SH-SY5Y (cell line): Measurements from ENCODE around the gene TNS3.

Experiments used
- GATA2 ChIP-seq: IDR thresholded peaks from 2 replicates; pipeline ENCODE4 v1.6.1; 2011; ENCODE audit warnings: mild to moderate bottlenecking, low read depth, low read length
- GATA3 ChIP-seq: IDR thresholded peaks from 2 replicates; pipeline ENCODE4 v1.6.1; 2011; ENCODE audit warnings: low read depth, mild to moderate bottlenecking, low read length, moderate library complexity

The TNS3 gene

GRCh38 chr7:47565640-47566250 lies 16.2 kb downstream of the TNS3 start:
- no peak for TF ChIP-seq GATA2
- no peak for TF ChIP-seq GATA3

GRCh38 chr7:47563521-47563920 lies 18.4 kb downstream of the TNS3 start:
- TF ChIP-seq GATA3 = no peak
- TF ChIP-seq GATA2 = no peak

GRCh38 chr7:47561715-47562446 lies 20.0 kb downstream of the TNS3 start:
- TF ChIP-seq GATA2 = no peak
- no peak for TF ChIP-seq GATA3

GRCh38 chr7:47559306-47560220 lies 22.3 kb downstream of the TNS3 start:
- TF ChIP-seq GATA2 = no peak
- no peak for TF ChIP-seq GATA3

- TF ChIP-seq GATA3 = no peak
- no peak for TF ChIP-seq GATA2
Measured at GRCh38 chr7:47557694-47558670, 23.9 kb downstream of the TNS3 start.

GRCh38 chr7:47557317-47557693 lies 24.6 kb downstream of the TNS3 start:
- TF ChIP-seq GATA3 (no peak), GATA2 (no peak)

GRCh38 chr7:47556511-47557180 lies 25.3 kb downstream of the TNS3 start:
- TF ChIP-seq GATA2 = no peak
- TF ChIP-seq GATA3 = no peak

GRCh38 chr7:47553309-47553708 lies 28.6 kb downstream of the TNS3 start:
- TF ChIP-seq GATA3 (no peak), GATA2 (no peak)

- no peak for TF ChIP-seq GATA2
- TF ChIP-seq GATA3 = no peak
Measured at GRCh38 chr7:47552621-47553020, 29.3 kb downstream of the TNS3 start.

GRCh38 chr7:47551668-47552440 lies 30.1 kb downstream of the TNS3 start:
- no peak for TF ChIP-seq GATA2
- no peak for TF ChIP-seq GATA3

- no peak for TF ChIP-seq GATA2
- no peak for TF ChIP-seq GATA3
Measured at GRCh38 chr7:47550788-47551470, 31.0 kb downstream of the TNS3 start.

GRCh38 chr7:47549916-47550315 lies 32.0 kb downstream of the TNS3 start:
- no peak for TF ChIP-seq GATA3
- no peak for TF ChIP-seq GATA2
